GM12878 (cell line): ENCODE measurements around the gene TMEM201. TPM values are rescaled to one million over a fixed set of nuclear protein-coding genes. Genes with fewer than 3 reads are reported as not detected.

Experiments
- ATAC-seq: fragments of 200-7000 bp; cut with Tn5 transposase; 3 replicates; pipeline ENCODE4 v1.9.1; 2020; ENCODE audit warnings: mild to moderate bottlenecking, moderate library complexity
- BruUV-seq: library from RNA; stranded (reverse); fragments of 400-500 nt; replicated peaks from 2 replicates; lab custom pipeline; 2021; lab: Mats Ljungman, UMichigan
- CTCF ChIA-PET: fragments of 300-600 bp; sonication (Branson Sonifier 250); formaldehyde crosslinking; extraction: SDS; loops from one replicate; lab custom pipeline; 2021; ENCODE audit warnings: inconsistent platforms; lab: Yijun Ruan, JAX
- POLR2A ChIA-PET: fragments of 350-600 bp; formaldehyde crosslinking; extraction: SDS; loops from one replicate; lab custom pipeline; 2021; ENCODE audit warnings: inconsistent platforms; lab: Charles Lee
- RAD21 ChIA-PET: fragments of 300-600 bp; sonication (Branson Sonifier 250); formaldehyde crosslinking; loops from one replicate; lab custom pipeline; 2023; ENCODE audit warnings: antibody characterized with exemption; ENCODE audit not compliant: unreplicated experiment; lab: Charles Lee
- SMC1A ChIA-PET: fragments of 300-600 bp; sonication (Branson Sonifier 250); formaldehyde crosslinking; loops from one replicate; lab custom pipeline; 2023; ENCODE audit not compliant: unreplicated experiment, uncharacterized antibody; lab: Charles Lee
- DNase-seq: peaks from one replicate; pipeline ENCODE4 v3.0.0-alpha.2; 2011; ENCODE audit warnings: low read depth, low spot score
- FAIRE-seq: peaks from 3 replicates; lab custom pipeline; 2011; peaks lifted over from hg19 to GRCh38; lab: Jason Lieb, UNC
- H2AFZ ChIP-seq: 2 replicates; pipeline ENCODE4 v1.6.0; 2011; ENCODE audit warnings: low read depth, low read length, control low read depth; ENCODE audit not compliant: control insufficient read depth
- H3K27ac ChIP-seq: 2 replicates; pipeline ENCODE4 v1.5.1; 2011; ENCODE audit warnings: control low read depth; ENCODE audit not compliant: control insufficient read depth, insufficient read depth
- H3K27me3 ChIP-seq, 2 experiments: replicated peaks in 1 of 2; 2 replicates each; pipeline versions ENCODE4 v1.6.0 to v1.6.1; 2011; ENCODE audit warnings: low read length in 1 of 2; ENCODE audit not compliant: control insufficient read depth in 2 of 2, insufficient read depth in 2 of 2
- H3K36me3 ChIP-seq, 2 experiments: 2 replicates each; pipeline ENCODE4 v1.5.1; 2011; ENCODE audit warnings: low read length in 1 of 2; ENCODE audit not compliant: control insufficient read depth in 2 of 2, insufficient read depth in 2 of 2
- H3K4me1 ChIP-seq: 2 replicates; pipeline ENCODE4 v1.6.1; 2011; ENCODE audit warnings: mild to moderate bottlenecking, low read length, moderate library complexity, mixed read lengths; ENCODE audit not compliant: control insufficient read depth, insufficient read depth
- H3K4me2 ChIP-seq: 2 replicates; pipeline ENCODE4 v1.6.0; 2011; ENCODE audit warnings: control low read depth; ENCODE audit not compliant: control insufficient read depth, insufficient read depth
- H3K4me3 ChIP-seq: fragments of 200-600 bp; sonication (generic); 2 replicates; pipeline ENCODE4 v1.5.1; 2016
- H3K79me2 ChIP-seq: 2 replicates; pipeline ENCODE4 v1.6.0; 2011; ENCODE audit warnings: low read length; ENCODE audit not compliant: control insufficient read depth, insufficient read depth
- H3K9ac ChIP-seq: 2 replicates; pipeline ENCODE4 v1.8.0; 2011; ENCODE audit warnings: low read length, control low read depth, mixed read lengths; ENCODE audit not compliant: control insufficient read depth, insufficient read depth
- H3K9me3 ChIP-seq: replicated peaks from 3 replicates; pipeline ENCODE4 v1.5.1; 2011; ENCODE audit warnings: mild to moderate bottlenecking, low read length; ENCODE audit not compliant: control insufficient read depth, insufficient read depth
- H4K20me1 ChIP-seq: 2 replicates; pipeline ENCODE4 v1.6.0; 2011; ENCODE audit not compliant: control insufficient read depth, insufficient read depth
- BACH1 ChIP-seq: fragments of 450-650 bp; IDR thresholded peaks from 2 replicates; pipeline ENCODE4 v1.6.1; 2017; ENCODE audit warnings: mild to moderate bottlenecking, borderline replicate concordance
- BMI1 ChIP-seq: fragments of 450-650 bp; IDR thresholded peaks from 2 replicates; pipeline ENCODE4 v1.6.1; 2016; ENCODE audit warnings: mild to moderate bottlenecking, moderate library complexity, borderline replicate concordance
- CREM ChIP-seq: IDR thresholded peaks from 2 replicates; pipeline ENCODE4 v1.6.1; 2014; ENCODE audit warnings: antibody characterized with exemption, low read depth
- DPF2 ChIP-seq: fragments of 450-650 bp; IDR thresholded peaks from 2 replicates; pipeline ENCODE4 v1.6.1; 2017; ENCODE audit warnings: mild to moderate bottlenecking
- EGR1 ChIP-seq, 2 experiments: IDR thresholded peaks; 1 replicate in 1 of 2; 2 replicates in 1 of 2; pipeline ENCODE4 v1.6.1; 2011 to 2012; ENCODE audit warnings: low read depth in 2 of 2, low read length in 2 of 2, borderline replicate concordance in 1 of 2, mild to moderate bottlenecking in 1 of 2, moderate library complexity in 1 of 2
- ESRRA ChIP-seq: IDR thresholded peaks from 2 replicates; pipeline ENCODE4 v1.6.1; 2012; ENCODE audit warnings: mild to moderate bottlenecking, low read length, improper control_type of control experiment
- GATAD2B ChIP-seq: fragments of 450-650 bp; conservative IDR thresholded peaks from 2 replicates; pipeline ENCODE4 v1.6.1; 2017; ENCODE audit warnings: low read depth, mild to moderate bottlenecking, moderate library complexity
- IRF5 ChIP-seq: fragments of 450-650 bp; IDR thresholded peaks from 2 replicates; pipeline ENCODE4 v1.6.1; 2017; ENCODE audit warnings: borderline replicate concordance
- KDM1A ChIP-seq: fragments of 200-600 bp; sonication (generic); IDR thresholded peaks from 2 replicates; pipeline ENCODE4 v1.6.1; 2016; ENCODE audit warnings: borderline replicate concordance
- KLF5 ChIP-seq: fragments of 450-650 bp; IDR thresholded peaks from 2 replicates; pipeline ENCODE4 v1.6.1; 2014; ENCODE audit warnings: mild to moderate bottlenecking; ENCODE audit not compliant: partially characterized antibody
- PBX3 ChIP-seq: IDR thresholded peaks from 2 replicates; pipeline ENCODE4 v1.6.1; 2011; ENCODE audit warnings: mild to moderate bottlenecking, low read depth, low read length, moderate library complexity; ENCODE audit not compliant: insufficient replicate concordance
- SIN3A ChIP-seq: IDR thresholded peaks from 2 replicates; pipeline ENCODE4 v1.6.1; 2012; ENCODE audit warnings: low read depth, low read length, improper control_type of control experiment
- TARDBP ChIP-seq: IDR thresholded peaks from 2 replicates; pipeline ENCODE4 v1.6.1; 2016; ENCODE audit warnings: borderline replicate concordance
- ZNF207 ChIP-seq: fragments of 450-650 bp; IDR thresholded peaks from 2 replicates; pipeline ENCODE4 v1.6.1; 2014; ENCODE audit warnings: antibody characterized with exemption, mild to moderate bottlenecking, borderline replicate concordance
- WGBS: methylation state at CpG from one replicate; pipeline ENCODE4 v1.1.6; 2016; ENCODE audit warnings: low lambda C conversion rate; ENCODE audit not compliant: insufficient replicate concordance, insufficient coverage; ENCODE audit errors: missing lambda C conversion rate; 5-methylcytosine and 5-hydroxymethylcytosine counted together
- in situ Hi-C: fragments of 300-500 bp; cut with MboI; formaldehyde crosslinking; loops from 9 replicates; pipeline ENCODE4 v1.14.3; 2018; ENCODE audit warnings: mixed read lengths
- intact Hi-C: fragments of 100-400 bp; cut with micrococcal nuclease; formaldehyde crosslinking; loops from one replicate; pipeline ENCODE4 v1.14.2; 2022; ENCODE audit not compliant: unreplicated experiment
- polyA plus RNA-seq, 11 experiments: library from polyadenylated mRNA; depleted of rRNA in 4 of 11; unstranded in 6 of 11; stranded (reverse) in 5 of 11; fragments of >200 nt; fragmentation: Nextera tagmentation in 4 of 11; fragmentation: Illumina TruSeq in 1 of 11; extraction: Ambion mirVana in 4 of 11; extraction: Trizol in 1 of 11; gene quantifications; 1 replicate in 1 of 11; 2 replicates in 10 of 11; pipeline versions ENCODE4 v1.2.1 to v1.2.3, GENCODE V29; 2011 to 2016; ENCODE audit warnings: inconsistent platforms in 2 of 11, missing spikeins in 2 of 11, low read depth in 1 of 11
- total RNA-seq, 4 experiments: library from RNA; depleted of rRNA in 3 of 4; stranded (reverse); fragments of >200 nt in 3 of 4; fragmentation: Illumina TruSeq in 1 of 4; extraction: Trizol in 1 of 4; gene quantifications; 2 replicates each; pipeline versions ENCODE4 v1.2.1 to v1.2.3, GENCODE V29; 2013 to 2021
- TF ChIP-seq, protein P1 (sequence below): fragments of 450-650 bp; IDR thresholded peaks from 2 replicates; pipeline ENCODE4 v1.6.1; 2017; ENCODE audit warnings: mild to moderate bottlenecking, moderate library complexity
- TF ChIP-seq, protein P2 (sequence below): fragments of 450-650 bp; IDR thresholded peaks from 2 replicates; pipeline ENCODE4 v1.6.1; 2017; ENCODE audit warnings: mild to moderate bottlenecking

Gene TMEM201
- total and polyA plus RNA-seq, 10 of the 15 experiments (the other 5 are each of a cell fraction or from before 2014, with no cell fraction given): 0.13 to 26.6 (median 6.1) TPM

- no peak for TF ChIP-seq KDM1A
- no peak for TF ChIP-seq GATAD2B
- no peak for TF ChIP-seq IRF5
These were observed 18.6 kb downstream of the TMEM201 start (continued) for GRCh38 chr1:9607352-9607751.

- H3K4me2 ChIP-seq: no peak overlapping the region
- ATAC-seq (no peak), DNase-seq (no peak), FAIRE-seq (no peak)
- no peak overlapping the region for H3K4me3 ChIP-seq
- no peak overlapping the region for H2AFZ ChIP-seq
- H3K27ac ChIP-seq: no peak overlapping the region
- no peak overlapping the region for H3K9ac ChIP-seq
- ChIA-PET SMC1A (no interaction called here), CTCF (no interaction called here), POLR2A (no interaction called here), RAD21 (no interaction called here)
- H3K36me3 ChIP-seq: peaks cover 3 to 13% of the 10 kb centered on the region in 2 experiments; a peak in 3 of 4 replicates
- TF ChIP-seq, protein P1, sequence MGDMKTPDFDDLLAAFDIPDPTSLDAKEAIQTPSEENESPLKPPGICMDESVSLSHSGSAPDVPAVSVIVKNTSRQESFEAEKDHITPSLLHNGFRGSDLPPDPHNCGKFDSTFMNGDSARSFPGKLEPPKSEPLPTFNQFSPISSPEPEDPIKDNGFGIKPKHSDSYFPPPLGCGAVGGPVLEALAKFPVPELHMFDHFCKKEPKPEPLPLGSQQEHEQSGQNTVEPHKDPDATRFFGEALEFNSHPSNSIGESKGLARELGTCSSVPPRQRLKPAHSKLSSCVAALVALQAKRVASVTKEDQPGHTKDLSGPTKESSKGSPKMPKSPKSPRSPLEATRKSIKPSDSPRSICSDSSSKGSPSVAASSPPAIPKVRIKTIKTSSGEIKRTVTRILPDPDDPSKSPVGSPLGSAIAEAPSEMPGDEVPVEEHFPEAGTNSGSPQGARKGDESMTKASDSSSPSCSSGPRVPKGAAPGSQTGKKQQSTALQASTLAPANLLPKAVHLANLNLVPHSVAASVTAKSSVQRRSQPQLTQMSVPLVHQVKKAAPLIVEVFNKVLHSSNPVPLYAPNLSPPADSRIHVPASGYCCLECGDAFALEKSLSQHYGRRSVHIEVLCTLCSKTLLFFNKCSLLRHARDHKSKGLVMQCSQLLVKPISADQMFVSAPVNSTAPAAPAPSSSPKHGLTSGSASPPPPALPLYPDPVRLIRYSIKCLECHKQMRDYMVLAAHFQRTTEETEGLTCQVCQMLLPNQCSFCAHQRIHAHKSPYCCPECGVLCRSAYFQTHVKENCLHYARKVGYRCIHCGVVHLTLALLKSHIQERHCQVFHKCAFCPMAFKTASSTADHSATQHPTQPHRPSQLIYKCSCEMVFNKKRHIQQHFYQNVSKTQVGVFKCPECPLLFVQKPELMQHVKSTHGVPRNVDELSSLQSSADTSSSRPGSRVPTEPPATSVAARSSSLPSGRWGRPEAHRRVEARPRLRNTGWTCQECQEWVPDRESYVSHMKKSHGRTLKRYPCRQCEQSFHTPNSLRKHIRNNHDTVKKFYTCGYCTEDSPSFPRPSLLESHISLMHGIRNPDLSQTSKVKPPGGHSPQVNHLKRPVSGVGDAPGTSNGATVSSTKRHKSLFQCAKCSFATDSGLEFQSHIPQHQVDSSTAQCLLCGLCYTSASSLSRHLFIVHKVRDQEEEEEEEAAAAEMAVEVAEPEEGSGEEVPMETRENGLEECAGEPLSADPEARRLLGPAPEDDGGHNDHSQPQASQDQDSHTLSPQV: no peak
- TF ChIP-seq SIN3A: no peak
- no peak for TF ChIP-seq PBX3
- no peak for TF ChIP-seq BACH1
- TF ChIP-seq DPF2: no peak
- TF ChIP-seq KLF5: no peak
- no peak for TF ChIP-seq BMI1
- no peak for TF ChIP-seq EGR1 (IDR thresholded peaks at IDR 0.05; ENCODE audit: borderline replicate concordance in 1 of 2, low read depth in 2 of 2, low read length in 2 of 2)
- no peak for TF ChIP-seq CREM
- TF ChIP-seq, protein P2, sequence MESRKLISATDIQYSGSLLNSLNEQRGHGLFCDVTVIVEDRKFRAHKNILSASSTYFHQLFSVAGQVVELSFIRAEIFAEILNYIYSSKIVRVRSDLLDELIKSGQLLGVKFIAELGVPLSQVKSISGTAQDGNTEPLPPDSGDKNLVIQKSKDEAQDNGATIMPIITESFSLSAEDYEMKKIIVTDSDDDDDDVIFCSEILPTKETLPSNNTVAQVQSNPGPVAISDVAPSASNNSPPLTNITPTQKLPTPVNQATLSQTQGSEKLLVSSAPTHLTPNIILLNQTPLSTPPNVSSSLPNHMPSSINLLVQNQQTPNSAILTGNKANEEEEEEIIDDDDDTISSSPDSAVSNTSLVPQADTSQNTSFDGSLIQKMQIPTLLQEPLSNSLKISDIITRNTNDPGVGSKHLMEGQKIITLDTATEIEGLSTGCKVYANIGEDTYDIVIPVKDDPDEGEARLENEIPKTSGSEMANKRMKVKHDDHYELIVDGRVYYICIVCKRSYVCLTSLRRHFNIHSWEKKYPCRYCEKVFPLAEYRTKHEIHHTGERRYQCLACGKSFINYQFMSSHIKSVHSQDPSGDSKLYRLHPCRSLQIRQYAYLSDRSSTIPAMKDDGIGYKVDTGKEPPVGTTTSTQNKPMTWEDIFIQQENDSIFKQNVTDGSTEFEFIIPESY: no peak
- no peak for TF ChIP-seq TARDBP
- no peak for TF ChIP-seq ESRRA
- TF ChIP-seq ZNF207: no peak
- intact Hi-C loops (no loop called here), in situ Hi-C loops (no loop called here)
- no TSS peak for BruUV-seq
- WGBS: 82% methylated on average over 5 of the region's 5 CpGs
- H4K20me1 ChIP-seq: no peaks in the 10 kb centered on the region
- no peaks in the 10 kb centered on the region for H3K27me3 ChIP-seq
- no peaks in the 10 kb centered on the region for H3K4me1 ChIP-seq
- H3K9me3 ChIP-seq: no peaks in the 10 kb centered on the region
- no peaks in the 10 kb centered on the region for H3K79me2 ChIP-seq
These were observed 21.3 kb downstream of the TMEM201 start for GRCh38 chr1:9609998-9610397.
